GM10248 (cell line): ENCODE data around the gene MRPS34.
A peak's percentile ranks its signal among the peaks of the same experiment; 100 is the strongest.

ENCODE experiments used
- CTCF ChIA-PET: fragments of 300-600 bp; sonication (Branson Sonifier 250); formaldehyde crosslinking; extraction: SDS; loops from one replicate; lab custom pipeline; 2021; ENCODE audit warnings: antibody characterized with exemption; lab: Yijun Ruan, JAX
- POLR2A ChIA-PET: fragments of 350-650 bp; sonication (Branson Sonifier 250); formaldehyde crosslinking; extraction: SDS; loops from one replicate; lab custom pipeline; 2020; ENCODE audit warnings: antibody characterized with exemption; lab: Yijun Ruan, JAX
- DNase-seq: peaks from one replicate; pipeline ENCODE4 v3.0.0; 2012; ENCODE audit errors: extremely low spot score
- TF ChIP-seq, protein P1 (sequence below): IDR thresholded peaks from 2 replicates; pipeline ENCODE4 v1.5.1; 2012; ENCODE audit warnings: mild to moderate bottlenecking, low read depth; ENCODE audit errors: extremely low read depth, missing control alignments, control extremely low read depth

Gene MRPS34

DNA sequence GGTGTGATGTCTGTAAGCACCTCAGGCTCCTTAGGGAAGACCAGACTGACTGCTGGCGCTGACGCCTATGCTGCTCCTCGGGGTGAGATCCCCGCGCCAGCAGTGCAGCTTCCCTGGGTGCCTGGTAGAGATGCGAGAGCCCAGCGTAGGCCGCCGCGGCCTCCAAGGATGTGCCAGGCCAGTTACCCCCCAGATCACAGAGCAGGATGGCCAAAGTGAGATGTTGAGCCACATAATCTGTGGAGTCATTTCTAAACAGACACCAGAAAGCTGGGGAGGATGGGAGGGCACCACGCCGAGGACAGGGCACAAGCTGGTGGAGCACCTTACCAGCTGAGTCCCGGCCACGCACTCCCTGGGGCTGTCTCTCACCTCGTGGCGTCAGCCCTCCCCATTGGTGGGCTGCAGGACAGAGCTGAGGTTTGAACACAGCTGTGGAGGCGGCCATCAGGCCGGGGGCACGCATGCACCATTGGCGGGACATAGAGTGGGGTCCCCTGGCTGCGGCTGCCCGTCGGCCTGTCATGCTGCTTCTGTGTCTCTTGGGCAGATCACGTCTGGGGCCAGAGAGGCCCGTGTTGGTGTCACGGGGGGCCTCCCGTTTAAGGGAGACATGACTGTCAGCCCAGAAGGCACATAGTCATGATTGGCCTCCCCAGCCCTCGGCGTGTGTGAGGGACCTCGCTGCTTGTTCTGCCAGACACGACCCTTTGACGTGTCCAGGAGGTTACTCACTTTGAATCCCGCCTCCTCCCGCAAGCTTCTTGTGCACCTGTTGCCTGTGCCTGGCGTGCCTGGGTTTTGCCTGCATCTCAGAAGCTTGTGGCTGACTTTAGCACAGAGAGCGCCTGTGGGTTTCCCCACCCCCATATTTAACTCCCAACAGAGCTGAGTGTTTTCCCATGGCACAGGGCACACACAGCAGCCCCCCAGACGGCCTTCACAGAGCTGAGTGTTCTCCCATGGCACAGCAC lies 45.0 kb downstream of the MRPS34 start:
- no peak for DNase-seq
- ChIA-PET CTCF (no interaction called here), POLR2A (no interaction called here)
- TF ChIP-seq, protein P1, sequence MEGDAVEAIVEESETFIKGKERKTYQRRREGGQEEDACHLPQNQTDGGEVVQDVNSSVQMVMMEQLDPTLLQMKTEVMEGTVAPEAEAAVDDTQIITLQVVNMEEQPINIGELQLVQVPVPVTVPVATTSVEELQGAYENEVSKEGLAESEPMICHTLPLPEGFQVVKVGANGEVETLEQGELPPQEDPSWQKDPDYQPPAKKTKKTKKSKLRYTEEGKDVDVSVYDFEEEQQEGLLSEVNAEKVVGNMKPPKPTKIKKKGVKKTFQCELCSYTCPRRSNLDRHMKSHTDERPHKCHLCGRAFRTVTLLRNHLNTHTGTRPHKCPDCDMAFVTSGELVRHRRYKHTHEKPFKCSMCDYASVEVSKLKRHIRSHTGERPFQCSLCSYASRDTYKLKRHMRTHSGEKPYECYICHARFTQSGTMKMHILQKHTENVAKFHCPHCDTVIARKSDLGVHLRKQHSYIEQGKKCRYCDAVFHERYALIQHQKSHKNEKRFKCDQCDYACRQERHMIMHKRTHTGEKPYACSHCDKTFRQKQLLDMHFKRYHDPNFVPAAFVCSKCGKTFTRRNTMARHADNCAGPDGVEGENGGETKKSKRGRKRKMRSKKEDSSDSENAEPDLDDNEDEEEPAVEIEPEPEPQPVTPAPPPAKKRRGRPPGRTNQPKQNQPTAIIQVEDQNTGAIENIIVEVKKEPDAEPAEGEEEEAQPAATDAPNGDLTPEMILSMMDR: no peak

DNA sequence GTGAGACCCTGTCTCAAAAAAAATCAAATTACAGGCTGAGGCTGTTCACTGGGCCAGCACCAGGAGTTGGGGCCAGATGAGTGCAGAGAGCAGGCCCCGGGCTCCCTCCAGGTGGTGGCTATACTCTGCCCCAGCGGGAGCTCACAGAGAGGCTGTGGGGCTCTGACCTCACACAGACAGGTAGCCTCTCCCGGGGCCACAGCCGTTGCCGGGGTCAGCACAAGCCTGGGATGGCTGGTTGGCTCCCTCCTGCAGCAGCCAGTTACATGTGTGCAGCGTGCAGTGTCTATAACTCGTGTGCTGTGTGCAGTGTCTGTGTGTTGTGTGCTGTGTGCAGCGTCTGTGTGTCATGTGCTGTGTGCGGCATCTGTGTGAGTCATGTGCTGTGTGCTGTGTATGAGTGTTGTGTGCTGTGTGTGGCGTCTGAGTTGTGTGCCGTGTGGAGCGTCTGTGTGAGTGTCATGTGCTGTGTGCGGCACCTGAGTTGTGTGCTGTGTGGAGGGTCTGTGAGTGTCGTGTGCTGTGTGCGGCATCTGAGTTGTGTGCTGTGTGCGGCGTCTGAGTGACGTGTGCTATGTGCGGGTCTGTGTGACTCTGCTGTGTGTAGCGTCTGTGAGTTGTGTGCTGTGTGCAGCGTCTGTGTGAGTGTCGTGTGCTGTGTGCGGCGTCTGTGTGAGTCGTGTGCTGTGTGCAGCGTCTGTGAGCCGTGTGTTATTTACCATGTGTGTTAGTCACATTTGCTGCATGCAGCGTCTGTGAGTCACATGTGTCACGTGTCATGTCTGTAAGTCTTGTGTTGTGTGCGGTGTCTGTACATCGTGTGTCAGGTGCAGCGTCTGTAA lies 46.1 kb downstream of the MRPS34 start:
- CTCF ChIA-PET: no interaction called here
- POLR2A ChIA-PET: no interaction called here
- no peak for DNase-seq
- TF ChIP-seq, protein P1: no peak

DNA sequence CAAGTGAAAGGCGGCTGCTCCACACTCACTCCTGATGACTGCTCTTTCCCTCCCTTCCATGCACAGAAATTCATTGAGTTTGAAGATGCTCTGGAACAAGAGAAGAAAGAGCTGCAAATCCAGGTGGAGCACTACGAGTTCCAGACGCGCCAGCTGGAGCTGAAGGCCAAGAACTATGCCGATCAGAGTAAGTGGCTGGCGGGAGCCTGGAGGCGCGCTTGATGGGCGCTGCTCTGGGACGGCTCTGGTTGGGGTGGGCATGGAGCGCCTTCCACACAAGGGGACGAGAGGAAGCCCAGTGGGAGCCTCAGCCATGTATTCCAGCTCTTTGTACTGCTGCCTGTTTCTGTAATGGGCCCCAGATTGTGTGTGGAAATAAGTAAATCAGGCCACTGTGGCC lies 48.4 kb downstream of the MRPS34 start:
- ChIA-PET CTCF (interaction anchor here (1.4 to 3.4 kb wide), 4 partner anchors 26 to 361 kb away, joined by 5 to 14 read pairs (median 5); partner anchors contain the start of gene JPT2), POLR2A (interaction anchor here (0.6 kb wide), 1 partner anchor 408 kb away, joined by 3 read pairs; no protein-coding TSS in a partner anchor)
- TF ChIP-seq, protein P1: no peak
- DNase-seq: no peak

DNA sequence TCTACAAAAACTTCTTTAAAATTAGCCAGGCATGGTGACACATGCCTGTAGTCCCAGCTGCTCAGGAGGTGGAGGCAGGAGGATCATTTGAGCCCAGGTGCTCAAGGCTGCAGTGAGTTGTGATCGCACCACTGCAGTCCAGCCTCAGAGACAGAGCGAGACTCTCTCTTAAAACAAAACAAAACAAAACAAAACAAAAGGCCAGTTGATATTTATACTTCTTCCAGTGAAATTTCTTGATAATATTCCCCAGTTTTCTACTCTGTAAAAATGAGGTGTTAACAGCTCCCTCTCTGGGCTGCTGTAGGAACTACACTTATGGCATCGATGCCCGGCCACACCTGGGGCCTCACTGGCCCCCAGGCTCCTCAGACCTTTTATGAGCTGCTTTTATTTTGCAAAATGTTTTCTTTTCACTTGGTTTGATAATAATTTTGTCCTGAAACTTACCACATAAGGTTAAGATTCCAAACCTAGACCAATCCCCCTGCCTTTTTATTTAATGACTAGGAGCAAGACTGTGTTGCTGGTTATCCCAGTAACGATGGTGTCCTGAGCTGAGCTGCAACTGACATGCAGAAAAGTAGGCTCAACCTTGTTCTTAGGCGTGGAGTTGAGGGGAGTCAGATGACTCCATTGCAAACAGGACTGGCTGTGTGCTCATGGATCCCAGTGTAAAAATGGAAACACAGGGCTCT lies 49.3 kb downstream of the MRPS34 start:
- DNase-seq: peak; percentile 64
- CTCF ChIA-PET: interaction anchor here (0.6 to 3.4 kb wide), 16 partner anchors 21 to 360 kb away, joined by 3 to 14 read pairs (median 4); partner anchors contain the start of genes JPT2 and UQCC4
- TF ChIP-seq, protein P1: peak; percentile 71
- POLR2A ChIA-PET: no interaction called here
